Vagina (tissue), 2 donors: Measurements from ENCODE around the gene SCMH1.

ENCODE experiments used
- CTCF ChIP-seq, 3 experiments: fragments of 450-650 bp in 2 of 3; fragments of 200-600 bp in 1 of 3; sonication (generic) in 1 of 3; IDR thresholded peaks; one replicate each; pipeline ENCODE4 v1.5.1; 2017 to 2019; ENCODE audit warnings: antibody characterized with exemption in 3 of 3, mild to moderate bottlenecking in 2 of 3, moderate library complexity in 2 of 3
- POLR2A ChIP-seq, 2 donors: fragments of 450-650 bp; IDR thresholded peaks; one replicate each; pipeline ENCODE4 v1.6.1; 2017; ENCODE audit warnings: antibody characterized with exemption in 2 of 2, mild to moderate bottlenecking in 2 of 2, moderate library complexity in 2 of 2

DNA sequence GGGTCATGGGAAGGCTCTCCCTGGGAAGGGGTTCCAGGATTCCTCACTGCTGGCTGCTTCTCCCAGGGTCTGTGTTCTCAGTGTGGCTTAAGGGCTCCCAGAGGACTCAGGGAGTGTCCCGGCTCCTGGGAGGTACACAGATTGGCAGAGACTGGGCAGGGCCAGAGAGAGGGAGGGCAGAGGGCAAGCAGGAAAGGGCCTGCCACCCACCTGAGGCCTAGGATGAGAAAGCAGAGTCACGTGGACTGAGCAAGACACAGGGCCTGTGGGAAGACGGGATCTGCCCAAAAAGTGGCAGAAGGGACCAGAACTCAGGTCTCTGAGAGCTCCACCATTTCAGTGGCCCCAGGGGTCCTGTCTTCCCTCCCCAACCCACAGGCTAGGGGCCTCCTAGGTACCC is 221.5 kb downstream of the SCMH1 start:
- TF ChIP-seq CTCF (IDR thresholded peaks at IDR 0.05), result no peak
- TF ChIP-seq POLR2A (IDR thresholded peaks at IDR 0.05), result no peak
